Activated CD8-positive, alpha-beta memory T cell treated with anti-CD3 and anti-CD28 coated beads, Interleukin-2, amount 50 U/mL, for 48 hours (primary cell): ENCODE results near the gene TRIO.

Source experiments
- DNase-seq: peaks from one replicate; pipeline ENCODE4 v3.0.0-alpha.2; 2020

TRIO gene

GRCh38 chr5:14250748-14251701 is 107.9 kb downstream of the TRIO start:
- no peak for DNase-seq

- no peak for DNase-seq
These were observed 108.6 kb downstream of the TRIO start for GRCh38 chr5:14251733-14252132.

GRCh38 chr5:14252793-14253192 is 109.7 kb downstream of the TRIO start:
- no peak for DNase-seq

- DNase-seq, result no peak
These were observed 111.5 kb downstream of the TRIO start for GRCh38 chr5:14254686-14255085.

GRCh38 chr5:14256026-14256690 is 113.0 kb downstream of the TRIO start:
- DNase-seq, result no peak

GRCh38 chr5:14256756-14257393 is 113.7 kb downstream of the TRIO start:
- DNase-seq, result no peak

GRCh38 chr5:14257995-14258403 is 114.9 kb downstream of the TRIO start:
- no peak for DNase-seq

DNA sequence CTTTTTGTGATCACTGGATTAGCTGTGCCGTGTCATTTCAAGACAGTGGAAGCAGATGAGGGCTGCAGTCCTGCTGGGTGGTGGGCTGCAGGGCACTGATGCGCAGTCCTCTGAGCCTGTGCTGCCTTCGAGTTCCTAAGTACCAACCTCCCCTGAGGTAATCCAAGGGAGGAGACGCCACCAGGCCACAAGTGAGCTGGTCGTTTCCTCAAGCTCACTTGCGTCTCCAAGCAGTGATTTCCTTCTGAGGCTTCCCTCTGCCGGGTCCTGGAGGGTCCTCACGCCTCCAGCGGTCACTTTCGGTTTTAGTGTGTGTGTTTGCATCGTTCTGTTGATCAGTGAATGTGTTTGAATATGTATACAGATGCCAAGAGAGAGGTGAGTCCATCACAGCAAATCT is 115.7 kb downstream of the TRIO start:
- DNase-seq, result no peak

- DNase-seq, result no peak
These were observed 117.5 kb downstream of the TRIO start for GRCh38 chr5:14260637-14261036.

- DNase-seq, result no peak
These were observed 118.1 kb downstream of the TRIO start for GRCh38 chr5:14261235-14261634.

DNA sequence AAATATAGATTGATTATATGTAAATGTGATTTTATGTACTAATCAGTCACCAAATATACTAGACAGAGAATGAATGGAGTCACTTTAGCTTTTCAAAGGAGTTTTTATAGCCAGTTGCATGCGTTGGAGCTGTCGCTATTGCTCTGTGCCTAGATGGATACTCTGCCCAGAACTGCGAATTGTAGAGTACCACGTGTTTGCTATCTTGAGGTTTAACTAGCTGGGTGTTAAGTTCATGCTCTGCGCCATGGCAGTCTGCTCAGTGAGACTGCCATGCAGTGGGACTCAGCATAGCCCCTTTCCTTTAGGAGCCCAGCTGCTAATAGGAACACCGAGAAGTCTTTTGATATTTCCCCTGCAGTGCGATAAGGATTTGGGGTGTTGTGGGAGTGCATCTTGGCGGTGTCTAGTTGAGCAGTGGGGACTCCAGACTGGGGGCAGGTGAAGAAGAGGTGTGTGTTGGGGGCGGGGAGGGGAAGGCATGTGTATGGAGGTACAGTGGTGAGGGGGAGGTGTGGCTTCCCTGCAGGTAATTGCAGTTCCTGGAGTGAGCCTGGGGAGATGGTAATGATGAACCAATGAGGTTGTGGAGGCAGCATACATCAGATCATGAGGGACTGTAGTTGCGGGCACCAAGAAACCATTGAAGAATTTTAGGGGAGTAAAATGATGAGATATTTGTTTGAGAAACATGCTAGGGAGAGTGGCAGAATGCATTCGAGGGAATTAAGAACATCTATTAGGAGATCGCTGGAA is 118.9 kb downstream of the TRIO start:
- DNase-seq, result no peak

DNA sequence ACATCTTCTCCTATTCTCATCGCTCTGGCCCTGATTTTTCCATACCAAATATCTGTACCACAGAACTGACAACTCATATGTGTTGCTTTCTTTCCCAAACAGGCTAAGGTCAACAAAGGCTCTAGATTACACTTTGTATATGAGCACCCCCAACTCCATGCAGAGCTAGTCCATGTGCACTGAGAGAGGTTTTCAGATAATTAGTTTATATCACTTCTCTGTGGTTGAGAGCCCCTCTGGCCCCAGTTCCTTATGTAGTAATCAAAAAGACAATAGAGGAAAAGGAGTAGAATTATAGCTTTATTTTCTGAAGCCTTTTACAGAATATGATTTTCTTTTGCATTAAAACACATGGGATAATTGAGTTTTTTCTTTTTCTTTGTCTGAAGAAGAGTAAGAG is 120.0 kb downstream of the TRIO start:
- DNase-seq, result no peak

DNA sequence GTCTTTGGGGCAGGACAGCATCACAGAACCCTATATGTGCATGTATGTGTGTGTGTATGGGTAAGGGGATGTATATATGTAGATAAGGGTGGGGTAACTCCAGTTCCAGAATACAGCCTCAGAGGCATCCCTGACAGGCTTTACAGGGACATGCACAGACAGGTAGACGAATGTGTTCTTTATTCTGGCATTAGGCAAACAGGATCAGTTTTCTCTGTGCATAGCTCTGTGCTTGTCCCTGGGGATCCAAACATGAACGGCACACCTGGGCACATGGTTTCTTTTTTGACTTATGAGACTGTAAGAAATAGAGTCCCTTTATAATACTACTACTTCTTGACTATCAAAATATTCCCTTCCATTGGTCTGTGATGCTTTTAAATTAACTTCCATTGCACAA is 120.6 kb downstream of the TRIO start:
- DNase-seq, result no peak

- DNase-seq, result peak; percentile 88
These were observed 121.6 kb downstream of the TRIO start for GRCh38 chr5:14264605-14265316.

DNA sequence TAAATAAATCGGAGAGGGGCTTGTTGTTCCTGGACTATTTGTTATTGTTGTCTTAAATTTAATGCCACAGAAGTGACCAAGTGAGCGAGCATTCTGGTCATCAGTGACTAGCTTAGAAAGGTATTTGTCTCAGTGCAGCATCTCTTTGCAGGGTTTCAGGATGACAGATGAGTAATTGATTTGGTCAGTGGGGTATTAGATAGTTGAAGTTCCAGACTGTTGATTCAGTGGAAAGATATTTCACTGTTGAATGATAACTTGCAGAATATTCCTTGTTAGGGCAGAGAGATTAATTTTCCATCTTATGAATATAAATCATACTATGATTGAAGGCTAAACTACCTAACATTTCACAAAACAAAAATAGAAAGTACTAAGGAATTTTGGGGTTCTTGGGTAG is 122.4 kb downstream of the TRIO start:
- no peak for DNase-seq

GRCh38 chr5:14266171-14266570 is 123.0 kb downstream of the TRIO start:
- no peak for DNase-seq

GRCh38 chr5:14266686-14267085 is 123.5 kb downstream of the TRIO start:
- DNase-seq, result no peak

DNA sequence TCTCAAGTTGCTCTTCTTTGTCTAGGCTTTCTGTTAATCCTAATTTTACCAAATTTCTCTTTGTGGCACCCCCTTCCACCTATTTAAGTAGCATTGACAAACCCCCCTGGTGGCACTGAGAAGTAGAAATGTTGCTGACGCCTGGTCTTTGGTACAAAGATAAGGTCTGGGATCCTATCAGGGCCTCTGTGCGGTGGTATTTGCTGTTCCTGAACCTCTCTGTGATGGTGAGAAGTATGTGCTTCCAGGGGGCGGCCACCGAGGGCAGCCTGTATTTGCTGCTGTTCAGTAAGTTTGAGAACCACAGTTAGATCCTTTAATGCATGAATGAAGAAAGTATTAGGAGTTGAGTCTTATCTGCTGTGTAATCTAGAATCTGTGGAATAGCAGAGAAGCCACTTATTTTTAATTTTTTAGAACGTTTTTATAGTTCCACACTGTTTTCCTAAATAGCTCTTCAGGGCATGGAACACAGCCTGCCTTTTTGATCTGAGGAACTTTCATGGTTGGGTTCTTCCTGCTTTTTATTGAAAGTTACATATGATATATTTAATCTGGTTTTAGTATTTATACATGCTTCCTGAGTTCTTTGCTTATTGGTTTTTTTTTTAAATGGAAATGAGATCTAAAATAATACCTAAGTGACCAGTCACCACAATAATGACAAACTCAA is 124.2 kb downstream of the TRIO start:
- DNase-seq, result no peak

DNA sequence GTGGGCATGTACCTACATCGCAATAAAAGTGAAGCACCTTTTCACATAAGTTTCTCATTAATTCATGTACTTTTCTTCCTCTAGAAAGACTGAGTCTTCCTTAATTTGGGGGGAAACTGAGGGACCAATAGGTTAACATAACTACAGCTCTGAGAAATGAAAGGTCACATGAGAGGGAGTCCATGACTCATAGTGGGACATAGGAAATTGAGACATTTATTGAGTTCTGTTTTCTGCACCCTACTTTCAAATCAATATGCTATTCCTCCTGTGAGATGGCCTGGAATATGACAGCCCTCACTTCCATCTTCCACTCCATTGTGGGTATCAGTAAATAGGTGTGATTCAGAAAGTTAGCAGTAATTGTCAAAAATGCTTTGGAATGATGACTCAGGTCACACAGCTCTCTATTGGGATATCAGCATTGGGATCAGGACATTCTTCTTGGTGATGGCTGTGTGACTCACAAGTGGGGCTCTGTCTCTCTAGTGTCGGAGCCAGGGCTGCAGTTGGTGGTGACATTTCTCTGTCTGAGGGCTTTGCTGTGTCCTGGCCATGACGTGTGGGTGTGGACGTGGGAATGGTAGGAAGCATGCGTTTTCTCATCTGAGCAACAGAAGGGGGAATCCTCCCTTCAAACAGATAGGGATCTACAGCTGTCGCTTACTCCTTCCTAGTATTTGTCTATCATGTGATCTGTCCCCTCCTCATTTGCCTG is 125.0 kb downstream of the TRIO start:
- no peak for DNase-seq

DNA sequence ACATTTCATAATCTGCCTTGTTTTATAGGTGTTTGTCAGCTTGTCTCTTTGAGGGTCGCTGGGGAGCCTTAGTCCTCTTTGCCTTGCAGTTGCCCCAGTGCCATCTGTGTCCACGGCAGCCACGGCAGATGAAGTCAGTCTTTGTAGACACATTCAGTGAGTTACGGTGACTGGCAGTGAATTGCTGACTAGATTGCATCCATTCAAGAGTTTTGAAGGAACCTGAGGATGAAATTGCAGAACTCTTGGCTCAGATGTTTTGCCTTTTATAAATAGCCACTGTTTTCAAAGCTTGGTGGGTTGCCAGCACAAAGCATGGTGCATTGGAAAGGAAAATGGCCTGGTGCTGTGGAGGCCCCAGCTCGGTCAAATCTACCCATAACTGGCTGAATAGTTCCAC is 125.6 kb downstream of the TRIO start:
- DNase-seq, result no peak

DNA sequence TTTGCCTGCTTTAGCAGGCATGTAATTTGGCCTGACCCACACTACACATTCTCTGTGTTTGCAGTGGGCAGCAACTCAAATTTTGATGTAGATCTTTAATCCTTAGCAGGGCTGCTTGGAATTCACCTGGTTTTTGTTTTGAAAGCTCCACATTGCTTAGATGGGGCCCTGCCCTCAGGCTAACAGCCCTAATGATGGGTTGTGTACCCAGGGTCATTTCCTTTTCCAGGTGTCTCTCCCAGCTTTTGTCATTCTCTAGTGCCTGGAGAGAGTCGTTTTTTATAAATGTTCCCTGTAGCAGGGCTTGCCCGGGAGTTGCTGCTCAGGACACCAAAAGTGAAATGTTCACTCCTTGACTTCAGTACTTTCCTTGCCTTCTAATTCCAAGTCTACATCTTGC is 126.3 kb downstream of the TRIO start:
- no peak for DNase-seq
